ENCODE measurements around the gene ZNF407.

The ZNF407 gene

DNA sequence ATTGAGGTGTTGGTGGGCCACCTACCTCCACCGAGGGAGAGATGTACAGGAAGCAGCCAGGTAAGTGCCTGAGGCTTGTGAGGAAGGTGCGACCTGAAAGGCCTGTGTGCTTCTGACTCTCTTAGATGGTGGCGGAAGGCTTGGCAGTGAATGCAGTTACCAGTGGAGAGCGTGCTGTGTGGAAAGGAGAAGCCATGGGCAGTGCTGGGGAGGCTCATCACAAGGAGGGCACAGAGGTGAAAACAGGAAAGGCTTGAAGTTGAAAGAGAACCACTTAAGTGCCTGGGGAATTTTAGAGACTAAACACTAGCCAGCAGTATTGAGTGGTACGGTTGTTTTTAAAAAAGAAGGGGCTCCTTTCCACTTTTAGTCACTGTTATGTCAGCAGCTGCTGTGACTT lies 130.9 kb downstream of the ZNF407 start:
- DNase-seq (ENCODE audit: low spot score): no peak

DNA sequence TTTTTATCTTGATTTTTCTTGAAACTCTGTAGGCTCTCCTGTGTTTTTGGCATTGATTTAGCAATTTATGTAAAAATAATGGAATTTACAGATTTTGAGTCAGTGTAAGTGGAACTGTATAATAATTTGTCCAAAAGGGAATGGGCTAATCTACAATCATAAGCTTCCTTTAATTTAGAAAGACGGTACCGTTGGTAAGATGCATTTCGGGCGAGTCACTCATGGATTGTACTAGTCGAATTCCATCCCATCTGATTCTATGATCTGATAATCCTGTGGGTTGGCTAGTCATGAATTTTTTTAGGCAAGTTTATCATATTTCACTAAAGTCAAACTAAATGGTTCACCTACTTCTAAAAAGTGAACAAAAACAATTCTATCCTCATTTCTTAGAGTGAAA lies 133.4 kb downstream of the ZNF407 start:
- no peak for DNase-seq (ENCODE audit: low spot score)

DNA sequence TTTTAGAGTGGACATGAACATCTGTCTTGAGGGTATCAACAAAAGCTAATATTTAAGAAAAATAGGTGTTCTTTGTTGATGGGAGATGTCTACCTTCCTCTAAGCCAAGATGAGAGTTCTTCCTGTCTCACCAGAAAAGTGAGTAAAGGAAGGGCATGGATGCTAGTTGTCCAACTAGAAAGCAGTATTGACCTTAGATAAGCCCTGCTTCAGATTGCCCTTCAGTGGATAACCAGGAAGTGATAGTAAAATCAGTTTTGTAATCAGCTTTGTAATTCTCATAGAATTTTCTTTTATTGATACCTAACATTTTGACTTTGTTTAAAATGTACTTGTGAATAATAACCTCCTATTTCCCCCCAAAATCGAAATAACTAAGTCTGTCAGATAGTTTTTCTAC lies 134.7 kb downstream of the ZNF407 start:
- DNase-seq (ENCODE audit: low spot score): no peak

DNA sequence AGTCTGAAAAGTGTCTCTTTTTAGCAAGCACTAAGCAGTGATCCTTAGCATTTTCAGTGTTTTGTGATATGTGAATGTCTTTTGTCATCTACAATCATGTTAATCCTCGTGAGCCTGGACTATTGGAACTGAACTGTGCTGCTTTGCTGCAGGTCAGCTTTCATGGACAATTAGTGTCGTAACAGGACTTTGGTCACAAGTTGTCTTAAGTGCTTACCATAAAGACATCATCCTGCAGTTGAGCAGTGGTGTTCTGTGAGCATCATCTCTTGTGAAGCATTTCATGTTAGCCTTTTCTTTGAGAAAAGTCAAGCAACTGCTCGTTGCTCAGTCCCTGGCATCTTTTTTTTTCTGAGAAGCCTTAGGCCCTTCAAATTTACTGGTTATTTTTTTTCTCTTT lies 135.9 kb downstream of the ZNF407 start:
- no peak for DNase-seq (ENCODE audit: low spot score)

DNA sequence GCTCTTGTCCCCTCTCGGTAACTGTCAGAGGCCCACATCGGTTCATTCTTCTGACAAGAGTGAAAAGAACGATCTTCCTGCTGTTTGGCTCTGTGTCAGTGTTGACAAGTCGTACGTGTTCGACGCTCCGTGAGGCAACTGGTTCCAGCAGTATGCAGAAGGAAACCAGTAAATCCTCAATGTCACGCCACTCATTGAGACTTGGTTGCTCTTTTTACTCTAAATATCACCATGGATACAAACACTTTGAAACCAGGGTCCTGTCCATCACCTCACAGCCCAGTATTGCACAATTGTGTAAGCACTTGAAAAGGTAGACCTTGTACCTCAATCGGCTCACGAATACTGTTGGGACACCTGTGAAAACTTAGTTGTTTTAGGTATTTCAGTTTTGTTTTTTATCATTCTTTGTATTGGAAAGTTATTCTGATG lies 136.4 kb downstream of the ZNF407 start:
- DNase-seq (ENCODE audit: low spot score): no peak

DNA sequence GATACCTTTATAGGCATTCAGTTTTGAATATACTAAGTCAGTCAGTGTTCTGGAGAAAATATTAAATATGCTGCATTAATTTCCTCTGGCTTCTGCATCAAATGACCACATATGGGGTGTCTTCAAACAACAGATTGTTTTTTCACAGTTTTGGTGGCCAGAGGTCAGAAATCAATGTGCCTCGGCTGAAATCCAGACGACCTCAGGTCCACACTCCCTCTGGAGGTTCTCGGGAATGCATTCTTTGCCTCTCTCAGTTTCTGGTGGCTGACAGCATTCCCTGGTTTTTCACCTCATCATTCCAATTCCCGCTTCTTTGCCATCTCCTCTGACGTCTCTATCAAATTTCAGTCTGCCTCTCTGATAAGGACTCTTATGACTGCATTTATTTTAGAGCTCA lies 142.3 kb downstream of the ZNF407 start:
- DNase-seq (ENCODE audit: low spot score): no peak

DNA sequence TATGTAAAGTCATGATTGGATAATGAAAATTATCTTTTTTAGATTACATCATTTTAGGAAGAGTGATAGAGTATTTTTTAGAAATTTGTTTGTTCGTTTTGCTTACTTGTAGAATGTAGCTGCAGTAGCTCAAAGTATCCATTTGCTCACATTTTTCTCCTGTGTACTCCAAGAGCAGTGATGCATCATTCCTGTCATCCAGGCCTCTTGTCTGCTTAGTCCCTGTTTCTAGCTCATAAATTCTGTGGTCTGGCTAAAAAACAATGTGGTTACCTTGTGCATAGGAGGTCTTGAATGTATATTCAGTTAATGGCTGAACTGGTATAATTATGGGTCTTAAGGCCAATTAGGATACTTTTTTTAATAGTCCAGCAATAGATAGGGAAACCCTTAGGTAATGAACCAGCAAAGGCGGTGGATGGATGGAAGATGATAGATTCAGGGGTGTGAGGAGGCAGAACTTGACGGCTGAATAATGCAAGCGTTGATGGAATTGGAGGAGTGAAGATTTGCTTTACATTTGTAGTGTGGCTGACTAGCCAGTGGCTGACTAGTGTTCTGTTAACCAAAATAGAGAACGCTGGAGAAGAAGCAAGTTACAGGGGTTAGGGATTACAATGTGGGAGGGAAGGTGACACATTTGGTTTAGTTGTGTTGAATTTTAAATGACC lies 145.0 kb downstream of the ZNF407 start:
- DNase-seq (ENCODE audit: low spot score): no peak

DNA sequence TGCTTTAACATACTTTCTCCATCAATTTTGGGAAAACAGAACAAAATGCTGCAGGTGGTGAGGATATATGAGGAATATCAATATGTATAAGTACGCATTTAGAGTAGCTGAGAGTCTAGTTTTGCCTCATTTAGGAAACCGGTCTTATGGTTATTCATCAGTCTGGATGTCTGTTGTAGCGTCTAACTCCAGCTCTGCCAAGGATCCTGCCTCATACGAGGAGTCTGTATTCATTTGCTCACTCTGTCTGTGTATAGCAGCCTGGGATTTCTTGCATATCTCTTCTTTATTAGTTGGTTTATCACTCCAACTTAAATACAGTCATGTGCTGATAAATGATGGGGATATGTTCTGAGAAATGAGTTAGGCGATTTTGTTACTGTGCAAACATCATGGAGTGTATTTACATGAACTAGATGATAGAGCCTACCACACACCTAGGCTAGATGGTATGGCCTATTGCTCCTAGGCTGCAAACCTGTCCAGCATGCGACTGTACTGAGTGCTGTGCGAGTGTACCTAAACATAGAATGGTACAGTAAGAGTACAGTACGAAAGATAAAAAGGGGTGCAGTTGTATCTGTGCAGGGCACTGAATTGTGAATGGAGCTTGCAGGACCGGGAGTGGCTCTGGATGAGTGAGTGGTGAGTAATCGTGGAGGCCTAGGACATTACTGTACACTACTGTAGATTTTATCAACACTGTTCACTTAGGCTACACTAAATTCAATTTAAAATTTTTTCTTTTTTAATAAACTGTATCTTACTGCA lies 148.1 kb downstream of the ZNF407 start:
- no peak for DNase-seq (ENCODE audit: low spot score)

DNA sequence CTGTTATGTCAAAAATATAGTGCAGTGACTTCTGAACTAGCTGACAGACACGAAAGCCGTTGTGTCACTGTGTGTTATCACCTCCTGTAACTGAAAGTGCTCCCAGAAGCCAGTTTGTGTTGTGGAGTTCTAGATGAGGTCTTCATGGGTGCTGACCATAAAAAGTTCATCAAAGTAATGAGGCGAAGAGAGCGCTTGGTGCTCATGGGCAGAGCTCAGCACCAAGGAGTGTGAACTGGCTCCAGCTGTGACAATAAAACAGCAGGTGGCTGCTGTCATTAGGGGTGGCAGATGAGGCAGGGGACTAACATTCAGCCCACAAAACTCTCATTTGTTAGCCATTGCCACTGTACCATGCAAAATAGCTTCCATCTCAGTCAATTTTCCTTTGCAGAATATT lies 151.1 kb downstream of the ZNF407 start:
- no peak for DNase-seq (ENCODE audit: low spot score)

DNA sequence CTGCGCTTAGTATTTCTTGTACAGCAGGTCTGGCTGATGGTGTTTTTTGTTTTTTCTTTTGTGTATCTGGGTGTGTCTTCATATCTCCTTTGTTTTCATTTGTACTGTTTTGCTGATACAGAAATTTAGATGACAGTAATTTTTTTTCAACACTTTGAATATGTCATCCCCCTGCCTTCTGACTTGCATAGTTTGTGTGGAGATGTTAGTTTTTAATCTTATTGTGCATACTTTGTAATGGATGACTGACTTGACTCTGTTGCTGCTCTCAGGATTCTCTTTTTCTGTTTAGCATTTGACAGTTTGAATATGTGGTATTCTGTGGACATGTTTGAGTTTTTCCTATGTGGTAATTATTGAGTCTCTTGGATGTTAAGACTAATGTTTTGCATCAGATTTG lies 161.3 kb downstream of the ZNF407 start:
- no peak for DNase-seq (ENCODE audit: low spot score)

DNA sequence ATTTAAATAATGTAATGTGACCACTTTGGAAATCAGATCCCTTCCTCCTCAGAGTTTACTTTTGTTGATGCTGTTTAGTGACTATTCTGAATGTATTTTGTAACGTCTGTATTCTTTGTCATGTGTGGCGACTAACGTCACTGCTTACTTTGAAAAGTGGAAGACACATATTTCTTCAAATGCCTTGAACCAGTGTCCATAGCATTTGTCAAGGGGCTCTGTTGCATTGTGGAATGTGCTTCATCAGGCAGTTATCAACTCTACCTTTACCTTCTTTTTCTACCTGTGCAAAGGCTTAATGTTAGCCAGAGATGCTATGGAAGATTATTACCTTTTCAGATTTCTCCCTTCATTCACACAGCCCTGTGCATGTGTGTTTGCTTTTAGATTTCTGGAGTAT lies 162.4 kb downstream of the ZNF407 start:
- no peak for DNase-seq (ENCODE audit: low spot score)

DNA sequence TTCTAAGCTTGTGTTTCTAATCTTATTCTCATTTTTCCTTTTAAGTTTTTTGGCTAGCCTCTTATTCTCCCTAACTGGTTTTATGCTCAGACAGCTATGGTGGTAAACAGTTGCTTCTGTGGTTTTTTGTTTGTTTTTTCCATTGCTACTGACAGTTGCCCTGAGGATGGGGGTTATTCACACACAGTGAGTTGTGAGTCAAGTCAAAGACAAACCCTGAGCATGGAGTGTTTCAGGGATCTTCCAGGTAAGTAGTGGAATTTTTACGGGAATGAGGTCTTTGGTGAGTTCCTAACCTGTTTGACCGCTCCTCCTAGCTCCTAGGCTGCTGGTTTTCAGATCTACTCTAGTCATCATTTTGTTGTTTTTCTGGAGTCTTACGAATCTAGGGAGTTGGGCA lies 162.8 kb downstream of the ZNF407 start:
- DNase-seq (ENCODE audit: low spot score): no peak

DNA sequence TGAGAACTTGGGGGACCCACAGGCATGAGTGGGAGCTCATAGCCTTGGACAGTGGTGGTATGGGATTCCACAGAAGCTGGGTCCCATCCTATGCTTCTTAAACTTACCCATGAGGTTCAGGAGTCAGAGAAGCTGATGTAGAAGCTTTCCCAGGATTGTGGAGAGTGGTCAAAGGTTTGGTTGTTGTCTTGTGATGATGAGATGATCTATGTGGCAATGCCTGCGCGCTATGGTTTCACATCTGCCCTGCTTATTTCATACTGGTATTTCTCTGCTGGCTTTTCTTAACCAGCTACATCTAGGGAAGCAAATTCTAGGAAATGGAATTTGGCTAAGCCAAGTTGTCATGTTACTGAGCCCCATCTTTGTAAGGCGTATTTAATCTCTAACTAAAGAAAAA lies 168.6 kb downstream of the ZNF407 start:
- DNase-seq (ENCODE audit: low spot score): no peak

DNA sequence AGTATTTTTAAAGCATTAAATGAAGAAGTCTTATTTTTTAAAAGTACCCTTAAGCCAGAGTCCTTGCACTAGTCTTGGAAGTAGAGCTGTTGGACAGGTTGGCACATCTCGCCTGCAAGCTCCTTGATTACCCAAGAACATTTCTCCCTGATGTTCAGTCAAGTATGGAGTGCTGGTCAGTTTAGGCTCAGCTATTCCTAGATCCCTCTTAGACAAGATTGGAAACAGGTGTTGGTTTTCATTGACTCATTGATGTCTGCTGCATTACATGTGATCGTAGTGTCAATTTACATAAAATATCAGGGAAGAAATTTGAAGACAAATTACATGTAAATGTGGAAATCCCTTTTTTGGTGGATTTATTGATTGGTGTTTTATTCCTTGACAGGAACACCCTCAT lies 170.4 kb downstream of the ZNF407 start:
- DNase-seq (ENCODE audit: low spot score): no peak

DNA sequence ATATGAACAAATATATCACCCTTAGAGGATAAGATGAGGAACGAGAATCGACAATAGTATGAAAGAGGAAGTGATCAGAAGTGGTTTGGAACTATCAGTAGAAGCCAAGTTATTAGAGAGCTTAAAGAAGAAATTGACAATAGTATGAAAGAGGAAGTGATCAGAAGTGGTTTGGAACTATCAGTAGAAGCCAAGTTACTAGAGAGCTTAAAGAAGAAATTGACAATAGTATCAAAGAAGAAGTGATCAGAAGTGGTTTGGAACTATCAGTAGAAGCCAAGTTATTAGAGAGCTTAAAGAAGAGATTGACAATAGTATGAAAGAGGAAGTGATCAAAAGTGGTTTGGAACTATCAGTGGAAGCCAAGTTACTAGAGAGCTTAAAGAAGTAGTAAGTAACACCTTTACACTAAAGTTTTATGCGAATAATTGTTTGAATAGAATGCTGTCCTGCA lies 175.5 kb downstream of the ZNF407 start:
- no peak for DNase-seq (ENCODE audit: low spot score)

DNA sequence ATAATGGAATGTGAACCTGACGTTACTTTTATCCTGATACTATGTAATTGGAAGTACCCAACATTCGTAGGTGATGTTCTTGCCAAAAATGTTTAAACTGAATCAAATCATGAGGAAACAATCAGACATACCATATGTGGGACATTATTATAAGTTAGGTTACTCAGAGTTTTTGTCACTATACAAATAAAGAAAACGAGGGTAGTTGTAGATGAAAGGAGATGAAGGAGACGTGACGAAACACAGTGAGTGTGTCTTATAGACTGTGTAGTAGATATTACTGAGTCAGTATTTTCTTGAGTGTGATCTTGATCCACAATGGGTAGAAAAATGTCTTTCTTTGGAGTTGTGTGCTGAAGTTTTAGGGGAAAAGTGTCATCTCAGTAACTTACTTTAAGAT lies 176.8 kb downstream of the ZNF407 start:
- DNase-seq (ENCODE audit: low spot score): no peak

DNA sequence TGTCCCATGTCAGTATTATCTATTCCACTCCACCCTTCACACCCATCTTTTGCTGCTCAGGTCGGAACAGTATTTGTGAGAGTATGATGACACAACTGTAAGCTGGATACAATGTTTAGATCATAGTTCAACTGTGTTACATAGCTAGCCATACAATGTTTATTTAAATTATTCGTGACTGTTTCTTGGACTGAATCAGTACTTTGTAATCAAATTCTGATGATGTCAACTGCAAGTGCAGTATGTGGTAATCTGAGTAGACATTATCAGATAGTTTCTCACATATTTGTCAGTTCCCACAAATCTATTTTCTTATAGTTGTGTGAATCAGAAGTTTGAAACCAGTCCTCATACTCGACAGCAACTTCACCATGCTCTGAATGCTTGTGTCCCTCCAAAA lies 177.6 kb downstream of the ZNF407 start:
- DNase-seq (ENCODE audit: low spot score): no peak

DNA sequence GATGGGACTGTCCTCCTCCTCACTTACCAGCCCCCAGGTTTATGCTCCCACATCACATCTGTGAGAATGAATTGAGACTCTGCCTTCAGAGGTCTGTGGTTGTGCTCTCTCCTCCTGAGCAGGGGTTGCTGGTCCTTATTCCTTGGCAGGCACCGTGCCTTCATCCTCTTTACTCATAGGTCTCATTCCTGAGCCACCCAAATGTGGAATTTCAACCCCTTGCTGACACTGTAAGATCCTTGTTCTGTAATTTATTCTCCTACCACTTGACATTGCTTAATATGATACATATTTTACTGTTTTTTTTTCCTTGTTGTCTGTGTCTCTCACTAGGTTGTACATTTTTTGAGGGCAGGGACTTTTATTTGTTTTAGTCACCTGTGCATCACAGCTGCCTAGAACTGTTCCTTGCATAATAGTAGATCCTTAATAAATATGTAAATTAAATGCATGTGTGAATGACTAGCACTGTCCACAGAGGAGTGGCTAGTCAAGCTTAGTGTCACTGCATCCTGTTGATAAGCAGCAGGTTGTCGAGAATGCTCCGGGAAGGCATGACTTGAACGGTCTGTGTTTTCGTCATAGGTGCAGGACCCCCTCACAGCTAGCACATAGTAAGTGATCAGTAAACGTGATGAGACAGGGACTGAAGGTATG lies 180.6 kb downstream of the ZNF407 start:
- DNase-seq (ENCODE audit: low spot score): no peak

DNA sequence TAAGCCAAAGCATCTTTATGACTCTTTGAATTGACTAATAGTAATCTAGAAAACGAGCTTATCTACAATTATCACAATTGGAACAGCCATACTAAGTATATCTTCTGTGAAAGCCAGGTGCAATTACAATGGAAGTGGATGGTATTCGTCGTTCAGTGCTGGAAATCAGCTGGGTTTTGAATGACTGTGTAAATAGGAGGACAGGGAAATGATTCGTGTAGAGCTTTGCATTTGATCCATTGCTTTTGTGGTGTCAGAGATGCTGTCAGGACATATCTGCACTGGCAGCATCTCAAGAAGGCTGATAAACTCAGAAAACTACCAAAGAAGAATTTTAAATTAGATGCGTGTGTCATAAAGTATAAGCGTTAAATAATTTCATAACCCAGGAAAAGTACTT lies 187.1 kb downstream of the ZNF407 start:
- no peak for DNase-seq (ENCODE audit: low spot score)

DNA sequence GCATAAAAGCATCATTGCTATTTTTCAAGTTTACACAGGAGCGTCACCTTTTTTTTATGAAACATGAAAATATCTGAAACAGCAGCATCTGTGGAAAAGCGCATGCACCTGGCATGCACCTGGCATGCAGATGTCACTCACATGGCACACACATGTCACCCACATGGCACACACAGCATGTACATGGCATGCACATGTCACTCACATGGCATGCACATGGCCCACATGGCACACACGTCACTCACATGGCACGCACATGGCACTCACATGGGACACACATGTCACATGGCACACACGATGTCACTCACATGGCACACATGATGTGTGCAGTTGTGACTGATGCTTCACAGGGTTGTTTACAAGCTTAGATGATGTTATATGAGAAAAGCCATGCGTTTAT lies 188.0 kb downstream of the ZNF407 start:
- DNase-seq (ENCODE audit: low spot score): no peak

DNA sequence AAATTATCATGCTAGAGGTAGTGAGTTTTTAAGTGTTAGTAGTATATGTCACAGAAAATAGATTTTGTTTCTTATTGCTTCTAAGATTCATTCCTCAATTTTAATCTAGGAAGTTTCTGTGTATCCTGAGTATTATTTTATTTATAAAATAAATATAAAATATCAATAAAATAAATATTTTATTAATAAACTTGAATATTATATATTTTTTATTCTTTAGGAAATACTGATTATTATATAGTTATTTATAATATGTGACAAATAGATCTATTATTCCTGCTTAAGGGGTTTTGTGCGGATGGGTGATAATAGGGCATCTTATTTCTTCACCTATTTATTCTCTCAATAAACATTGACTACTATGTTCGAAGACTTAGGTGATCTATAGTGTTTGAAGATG lies 191.0 kb downstream of the ZNF407 start:
- no peak for DNase-seq (ENCODE audit: low spot score)

DNA sequence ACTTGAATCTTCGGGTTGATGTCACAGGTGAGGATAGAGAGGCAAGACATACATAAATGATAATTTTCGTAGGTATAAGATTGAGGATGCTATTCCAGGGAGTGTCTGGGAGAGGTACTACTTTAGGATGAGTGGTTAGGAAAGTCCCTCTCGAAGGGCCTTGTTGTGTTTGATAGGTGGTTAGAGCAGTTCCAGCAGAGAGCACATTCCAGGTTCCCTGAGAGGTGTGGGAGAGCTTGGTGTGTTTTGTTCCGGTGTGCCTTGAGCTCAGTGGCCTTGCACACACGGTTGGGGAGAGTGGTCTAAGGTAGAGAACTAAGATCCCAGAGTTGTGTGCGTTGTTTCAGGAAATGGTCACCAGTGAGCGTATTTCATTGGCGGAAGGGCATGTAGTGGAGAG lies 191.4 kb downstream of the ZNF407 start:
- DNase-seq (ENCODE audit: low spot score): no peak

DNA sequence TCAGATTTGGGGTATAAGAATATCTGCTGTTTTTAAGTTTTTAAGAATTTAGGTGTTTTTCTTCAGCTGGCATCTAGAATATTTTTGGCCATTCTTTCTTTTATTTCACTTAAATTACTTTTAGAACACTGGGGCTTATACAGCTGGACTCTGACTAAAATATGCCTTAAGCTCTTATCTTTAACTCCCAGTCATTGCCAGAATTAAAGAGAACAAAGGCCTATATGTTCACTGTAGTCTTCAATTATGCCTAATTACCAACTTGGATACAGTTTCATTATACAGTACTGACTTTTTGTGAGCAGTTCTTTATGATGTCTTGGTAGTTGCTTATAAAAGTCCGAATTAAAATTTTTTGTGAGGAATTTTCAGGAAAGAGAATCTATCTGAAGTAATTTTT lies 192.8 kb downstream of the ZNF407 start:
- no peak for DNase-seq (ENCODE audit: low spot score)
